ENCODE results near the gene KCNF1. TPM values are rescaled to one million over a fixed set of nuclear protein-coding genes. Genes with fewer than 3 reads are reported as not detected.

The KCNF1 gene
- total RNA-seq, 1 donor from 2014 or later: 8.4 TPM

GRCh38 chr2:10924859-10925258 is 13.1 kb downstream of the KCNF1 start:
- TF ChIP-seq, protein P1, sequence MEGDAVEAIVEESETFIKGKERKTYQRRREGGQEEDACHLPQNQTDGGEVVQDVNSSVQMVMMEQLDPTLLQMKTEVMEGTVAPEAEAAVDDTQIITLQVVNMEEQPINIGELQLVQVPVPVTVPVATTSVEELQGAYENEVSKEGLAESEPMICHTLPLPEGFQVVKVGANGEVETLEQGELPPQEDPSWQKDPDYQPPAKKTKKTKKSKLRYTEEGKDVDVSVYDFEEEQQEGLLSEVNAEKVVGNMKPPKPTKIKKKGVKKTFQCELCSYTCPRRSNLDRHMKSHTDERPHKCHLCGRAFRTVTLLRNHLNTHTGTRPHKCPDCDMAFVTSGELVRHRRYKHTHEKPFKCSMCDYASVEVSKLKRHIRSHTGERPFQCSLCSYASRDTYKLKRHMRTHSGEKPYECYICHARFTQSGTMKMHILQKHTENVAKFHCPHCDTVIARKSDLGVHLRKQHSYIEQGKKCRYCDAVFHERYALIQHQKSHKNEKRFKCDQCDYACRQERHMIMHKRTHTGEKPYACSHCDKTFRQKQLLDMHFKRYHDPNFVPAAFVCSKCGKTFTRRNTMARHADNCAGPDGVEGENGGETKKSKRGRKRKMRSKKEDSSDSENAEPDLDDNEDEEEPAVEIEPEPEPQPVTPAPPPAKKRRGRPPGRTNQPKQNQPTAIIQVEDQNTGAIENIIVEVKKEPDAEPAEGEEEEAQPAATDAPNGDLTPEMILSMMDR (IDR thresholded peaks at IDR 0.05; ENCODE audit: unreplicated experiment): no peak
- Mint-ChIP-seq H3K36me3 (ENCODE audit: low read depth, unreplicated experiment) (peaks cover 3% of the 10 kb centered on the region), H3K27ac (ENCODE audit: unreplicated experiment) (no peak overlapping the region)

GRCh38 chr2:10926191-10926820 is 14.6 kb downstream of the KCNF1 start:
- no peak for DNase-seq (ENCODE audit: low spot score)
- Mint-ChIP-seq H3K27me3 (ENCODE audit: unreplicated experiment) (peaks cover 6% of the 10 kb centered on the region), H3K27ac (ENCODE audit: unreplicated experiment) (no peak overlapping the region), H3K36me3 (ENCODE audit: low read depth, unreplicated experiment) (peaks cover 3% of the 10 kb centered on the region), H3K9me3 (ENCODE audit: unreplicated experiment) (no peaks in the 10 kb centered on the region), H3K4me1 (ENCODE audit: unreplicated experiment) (peaks cover 23% of the 10 kb centered on the region), H3K4me3 (ENCODE audit: unreplicated experiment) (no peak overlapping the region)
- TF ChIP-seq, protein P1 (IDR thresholded peaks at IDR 0.05; ENCODE audit: unreplicated experiment): no peak

More at GRCh38 chr2:10924859-10925258, 13.1 kb downstream of the KCNF1 start:
- H3K4me1 Mint-ChIP-seq (ENCODE audit: unreplicated experiment): peaks cover 16% of the 10 kb centered on the region
- no peak overlapping the region for H3K4me3 Mint-ChIP-seq (ENCODE audit: unreplicated experiment)
- H3K27me3 Mint-ChIP-seq (ENCODE audit: unreplicated experiment): peaks cover 11% of the 10 kb centered on the region
- DNase-seq (ENCODE audit: low spot score): no peak
- no peaks in the 10 kb centered on the region for H3K9me3 Mint-ChIP-seq (ENCODE audit: unreplicated experiment)

DNA sequence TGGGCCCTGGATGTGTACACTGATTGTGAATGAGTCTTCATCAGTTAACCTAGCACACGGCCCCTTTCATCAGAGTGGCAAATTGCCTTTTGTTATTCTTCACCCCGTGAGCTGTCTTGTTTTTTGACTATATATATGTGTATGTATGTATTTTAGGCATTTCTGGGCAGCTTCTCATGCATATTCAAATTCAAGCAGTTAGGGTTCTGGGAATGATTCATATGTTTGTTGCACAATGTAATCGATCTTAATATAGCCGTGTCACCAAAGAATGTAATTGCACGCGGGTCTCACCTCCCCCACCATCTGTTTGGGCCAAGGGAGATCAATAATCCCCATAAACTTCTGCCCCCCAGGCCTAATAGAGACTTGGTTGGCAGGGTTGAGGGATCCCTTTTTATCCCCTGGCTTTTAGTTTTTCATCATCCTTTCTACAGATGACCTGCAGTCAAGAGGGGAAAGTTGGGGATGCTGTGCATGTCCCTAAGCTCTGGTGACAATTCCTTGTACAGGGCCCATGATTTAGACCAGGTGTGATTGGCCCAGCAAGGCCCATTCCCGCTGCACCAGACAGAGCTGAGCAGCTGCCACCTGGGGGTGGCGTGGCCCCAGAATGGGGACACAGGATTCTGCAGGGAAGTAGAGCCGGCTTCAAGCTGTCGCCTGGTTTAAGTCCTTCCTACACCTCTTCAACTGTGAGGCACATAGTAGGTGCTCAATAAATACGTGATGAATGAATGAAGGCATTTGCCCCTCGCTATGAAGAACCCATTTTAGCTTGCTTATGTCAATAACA is 19.2 kb downstream of the KCNF1 start:
- H3K4me3 Mint-ChIP-seq (ENCODE audit: unreplicated experiment): no peak overlapping the region
- no peak overlapping the region for H3K27ac Mint-ChIP-seq (ENCODE audit: unreplicated experiment)
- DNase-seq (ENCODE audit: low spot score): no peak
- H3K36me3 Mint-ChIP-seq (ENCODE audit: low read depth, unreplicated experiment): no peaks in the 10 kb centered on the region
- peaks cover 18% of the 10 kb centered on the region for H3K27me3 Mint-ChIP-seq (ENCODE audit: unreplicated experiment)
- TF ChIP-seq, protein P1 (IDR thresholded peaks at IDR 0.05; ENCODE audit: unreplicated experiment): no peak
- H3K9me3 Mint-ChIP-seq (ENCODE audit: unreplicated experiment): no peaks in the 10 kb centered on the region
- peaks cover 64% of the 10 kb centered on the region for H3K4me1 Mint-ChIP-seq (ENCODE audit: unreplicated experiment)

GRCh38 chr2:10931710-10932255 is 20.0 kb downstream of the KCNF1 start:
- Mint-ChIP-seq H3K27ac (ENCODE audit: unreplicated experiment) (peak overlapping the region; percentile 19), H3K9me3 (ENCODE audit: unreplicated experiment) (no peaks in the 10 kb centered on the region), H3K27me3 (ENCODE audit: unreplicated experiment) (peaks cover 18% of the 10 kb centered on the region), H3K36me3 (ENCODE audit: low read depth, unreplicated experiment) (no peaks in the 10 kb centered on the region), H3K4me1 (ENCODE audit: unreplicated experiment) (peaks cover 72% of the 10 kb centered on the region), H3K4me3 (ENCODE audit: unreplicated experiment) (no peak overlapping the region)
- no peak for DNase-seq (ENCODE audit: low spot score)
- TF ChIP-seq, protein P1 (IDR thresholded peaks at IDR 0.05; ENCODE audit: unreplicated experiment): no peak

Measured in endothelial cell (in vitro differentiated cells).